GM21528 (cell line): ENCODE measurements around the gene SIX2.

ENCODE experiments used
- ATAC-seq: cut with Tn5 transposase; IDR thresholded peaks from one replicate; pipeline ENCODE4 v1.9.1; 2021; ENCODE audit warnings: mild to moderate bottlenecking, moderate library complexity; ENCODE audit not compliant: unreplicated experiment, low FRiP score

Gene SIX2

DNA sequence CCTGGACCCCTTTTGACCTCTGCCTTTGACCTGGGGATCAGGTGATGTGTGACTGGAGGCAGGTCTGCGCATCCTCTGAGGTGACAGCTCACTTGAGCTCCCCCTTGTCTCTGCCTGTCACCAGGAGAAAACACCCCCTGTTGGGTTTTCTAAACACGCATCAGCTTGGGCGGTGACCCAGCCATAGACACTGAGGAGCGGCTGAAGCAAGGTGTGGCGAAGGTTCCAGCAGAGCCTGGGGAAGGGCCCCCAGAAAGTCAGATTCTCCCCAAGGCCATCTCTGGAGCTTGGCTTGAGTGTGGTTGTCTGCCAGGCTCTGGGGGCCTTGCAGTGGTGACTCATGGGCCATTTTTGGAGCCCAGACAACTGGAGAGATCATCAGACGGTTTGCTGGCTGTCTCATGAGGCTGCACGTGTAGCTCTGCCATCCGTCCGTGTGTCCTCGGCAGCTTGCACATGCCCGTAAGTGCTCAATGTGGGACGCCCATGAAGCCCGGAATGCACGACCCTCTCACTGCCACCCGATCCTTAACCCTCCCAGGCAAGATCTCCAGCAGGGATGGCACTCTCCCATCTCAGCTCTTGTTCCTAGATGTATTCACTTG lies 38.3 kb downstream of the SIX2 start:
- no peak for ATAC-seq

DNA sequence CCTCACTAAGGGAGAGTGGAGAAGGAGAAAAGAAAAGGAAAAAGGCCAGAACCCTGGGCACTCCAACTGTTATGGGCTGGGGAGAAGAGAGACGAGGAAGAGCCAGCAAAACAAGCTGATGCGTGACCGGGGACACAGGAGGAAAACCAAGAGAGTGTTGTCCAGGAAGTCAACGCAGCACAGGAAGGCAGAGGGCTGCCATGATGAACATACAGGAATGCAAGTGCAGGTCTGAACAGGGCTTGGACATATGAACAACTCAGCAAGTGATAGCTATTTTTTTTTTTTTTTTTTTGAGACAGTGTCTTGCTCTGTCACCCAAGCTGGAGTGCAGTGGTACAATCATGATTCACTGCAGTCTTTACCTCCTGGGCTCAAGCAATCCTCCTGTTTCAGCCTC lies 39.3 kb downstream of the SIX2 start:
- no peak for ATAC-seq

DNA sequence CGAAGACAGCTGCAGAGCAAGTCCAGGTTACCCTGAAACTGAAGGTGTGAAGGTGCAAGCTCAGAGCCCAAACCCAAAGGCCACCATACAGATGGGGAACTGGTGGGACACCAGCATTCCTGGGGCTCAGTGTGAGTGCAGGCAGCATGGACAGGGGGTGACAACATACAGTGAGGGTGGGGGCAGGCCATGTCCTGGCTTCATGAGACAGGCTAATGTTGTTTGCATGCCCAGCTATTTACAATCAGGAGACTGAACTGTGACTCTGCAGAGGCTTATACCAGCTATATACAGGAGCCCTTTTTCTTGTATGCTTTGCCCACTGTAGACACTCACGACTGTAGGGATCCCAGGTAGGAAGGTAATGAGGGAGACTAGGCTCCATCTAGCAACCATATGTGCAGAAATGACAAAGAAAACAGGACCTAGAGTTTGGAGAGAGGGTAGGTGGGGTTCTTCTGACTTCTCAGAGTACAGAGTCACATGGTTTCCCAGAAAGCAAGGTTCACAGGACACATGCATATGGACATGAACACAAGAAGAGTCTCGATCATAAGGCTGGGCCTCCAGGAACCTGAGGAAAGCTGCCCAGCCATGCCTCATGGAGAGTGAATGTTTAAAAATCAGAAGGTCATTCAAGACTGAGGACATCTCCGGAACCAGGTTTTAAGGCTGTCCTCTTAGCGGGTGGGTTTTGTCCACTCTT lies 41.4 kb downstream of the SIX2 start:
- ATAC-seq: no peak

DNA sequence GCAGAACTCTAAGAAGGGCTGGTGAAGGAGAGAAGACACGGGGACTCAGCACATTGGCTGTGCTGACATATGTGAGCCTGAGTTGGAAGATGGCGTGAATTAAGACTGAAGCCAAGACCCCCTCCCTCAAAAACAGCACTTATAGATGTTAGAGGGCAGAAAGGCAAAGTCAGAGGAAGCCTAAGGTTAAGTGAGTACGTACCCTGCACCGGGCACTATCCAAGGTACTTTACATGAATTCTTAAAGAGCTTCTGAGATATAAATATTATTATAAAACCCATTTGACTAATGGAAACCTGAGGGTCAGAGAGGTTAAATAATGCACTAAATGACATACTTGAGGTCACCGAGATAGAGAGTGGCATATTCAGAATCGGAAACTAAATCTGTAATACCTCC lies 42.2 kb downstream of the SIX2 start:
- no peak for ATAC-seq

DNA sequence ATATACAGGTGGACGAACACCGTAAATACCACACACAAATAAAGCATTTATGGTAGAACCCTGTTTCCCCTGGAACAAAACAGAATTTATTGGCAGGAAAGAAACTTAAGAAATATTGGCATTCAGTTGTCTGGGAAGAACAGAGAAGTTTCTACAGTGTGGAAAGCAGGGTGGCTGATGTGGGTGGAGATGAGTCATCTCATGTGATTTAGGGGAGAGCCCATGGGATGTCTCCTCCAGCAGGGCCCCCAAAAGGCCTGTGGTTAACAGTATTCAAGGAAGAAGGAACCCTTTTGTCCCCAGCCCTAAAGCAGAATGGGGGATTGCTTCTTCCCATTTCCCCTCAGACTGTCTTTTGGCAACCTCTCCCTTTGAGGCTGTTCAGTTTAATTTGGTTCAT lies 43.6 kb downstream of the SIX2 start:
- ATAC-seq: no peak

DNA sequence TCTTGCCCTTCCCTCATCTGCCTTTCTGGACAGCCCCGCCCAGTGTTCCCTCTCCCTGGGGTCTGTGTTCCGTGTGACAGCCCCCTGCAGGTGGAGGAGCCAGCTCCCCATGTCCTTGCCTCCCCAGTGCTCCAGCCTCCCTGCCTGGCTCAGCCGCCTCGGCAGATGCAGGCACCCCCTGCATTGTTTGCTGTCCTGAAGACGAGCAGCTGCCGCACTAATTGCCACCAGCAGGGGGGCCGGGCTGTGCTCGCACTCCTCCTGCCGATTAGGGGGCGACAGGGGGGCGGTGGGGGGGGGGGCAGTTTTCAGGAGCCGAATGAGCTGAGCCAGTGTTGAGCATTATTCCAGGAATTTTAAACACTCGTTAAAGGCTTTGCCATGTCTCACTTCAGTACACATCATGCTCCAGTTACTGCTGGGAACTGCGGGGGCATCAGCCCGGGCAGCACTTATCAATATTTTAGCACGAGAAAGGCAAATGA lies 44.5 kb downstream of the SIX2 start:
- ATAC-seq: no peak

DNA sequence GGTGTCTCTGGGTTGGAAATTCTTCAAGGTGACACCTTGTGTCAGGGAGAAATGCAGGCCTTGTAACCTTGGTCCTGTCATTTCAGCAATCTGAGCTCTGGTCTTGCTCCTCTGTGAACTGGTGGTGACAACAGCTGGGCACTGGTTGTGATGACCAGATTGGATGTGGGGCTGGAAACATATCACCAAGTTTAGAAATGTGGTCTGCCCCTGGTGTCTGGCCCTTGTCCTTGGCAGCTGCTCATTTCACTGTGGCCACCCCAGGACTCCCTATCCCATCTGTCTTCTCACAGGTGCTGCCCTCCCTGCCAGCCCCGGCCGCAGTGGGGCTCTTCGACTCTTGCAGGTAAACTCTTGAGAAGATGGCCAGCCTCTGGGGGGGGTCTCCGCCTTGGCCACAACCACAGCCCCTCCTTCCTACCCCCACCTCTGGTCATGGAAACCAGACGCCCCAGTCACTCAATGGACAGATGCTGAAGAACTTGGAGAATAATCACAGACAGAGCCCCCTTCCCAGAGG lies 47.0 kb downstream of the SIX2 start:
- no peak for ATAC-seq

DNA sequence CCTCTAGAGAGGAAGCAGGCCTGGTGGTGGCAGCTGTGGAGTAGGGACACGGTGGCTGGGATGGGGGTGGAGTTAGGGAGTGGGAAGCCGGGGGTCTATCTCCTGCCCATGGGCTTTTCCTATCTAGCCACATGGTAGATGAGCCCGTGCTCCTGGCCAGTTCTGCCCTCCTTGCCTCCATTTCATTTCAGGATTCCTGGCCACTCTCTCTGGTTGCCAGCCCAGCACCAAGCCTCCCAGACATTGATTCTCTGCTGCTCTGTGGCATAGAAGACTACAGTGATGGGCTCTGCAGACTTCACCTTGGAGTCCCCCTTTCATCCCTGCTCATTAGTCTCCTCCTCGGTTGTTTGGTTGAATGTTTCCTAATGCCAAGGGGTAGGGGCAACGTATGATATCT lies 48.4 kb downstream of the SIX2 start:
- no peak for ATAC-seq

DNA sequence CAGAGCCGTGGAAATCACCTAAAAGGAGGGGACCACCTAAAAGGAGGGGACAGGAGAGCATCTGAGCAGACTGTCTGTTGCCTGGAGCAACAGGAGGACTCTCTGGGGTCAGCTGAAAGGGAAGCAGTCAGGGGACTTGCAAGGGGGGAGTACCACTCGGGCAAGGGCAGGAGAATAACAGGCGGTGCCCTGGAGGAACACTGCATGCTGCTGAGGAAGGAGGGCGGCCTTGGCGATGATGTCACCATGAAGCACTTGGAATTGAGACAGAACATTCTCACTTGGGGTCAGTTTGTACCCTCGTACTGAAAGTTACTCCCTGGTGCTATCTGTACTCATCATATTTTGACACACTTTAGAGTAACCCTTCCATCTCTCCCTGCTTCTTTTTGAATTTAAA lies 49.4 kb downstream of the SIX2 start:
- ATAC-seq: no peak

DNA sequence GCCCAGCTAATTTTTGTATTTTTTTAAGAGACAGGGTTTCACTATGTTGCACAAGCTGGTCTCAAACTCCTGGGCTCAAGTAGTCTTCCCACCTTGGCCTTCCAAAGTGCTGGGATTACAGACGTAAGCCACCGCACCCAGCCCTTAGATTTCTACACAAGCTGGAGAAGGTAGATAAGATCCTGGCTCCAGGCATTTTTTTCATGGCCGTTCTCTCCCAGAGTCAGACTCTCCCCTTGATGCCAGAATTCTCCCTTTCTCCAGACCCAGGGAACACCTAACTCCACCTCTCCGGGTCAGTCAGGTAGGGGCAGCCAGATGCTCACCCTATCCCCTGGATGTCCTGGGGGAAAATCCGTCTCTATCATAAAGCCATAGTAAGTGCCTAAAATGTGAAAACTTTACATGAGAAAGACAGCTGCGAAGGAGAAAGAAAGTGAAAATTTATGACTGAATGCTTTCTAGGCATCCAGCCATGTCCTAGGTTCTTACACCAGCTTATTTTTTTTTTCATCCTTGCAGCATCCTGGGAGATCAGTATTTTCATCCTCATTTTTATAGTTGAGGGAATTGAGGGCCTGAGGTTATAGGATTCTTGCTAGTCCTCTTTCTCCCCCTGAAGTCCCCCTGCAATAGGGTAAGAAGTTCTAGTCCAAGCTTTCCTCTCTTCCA lies 51.5 kb downstream of the SIX2 start:
- no peak for ATAC-seq

DNA sequence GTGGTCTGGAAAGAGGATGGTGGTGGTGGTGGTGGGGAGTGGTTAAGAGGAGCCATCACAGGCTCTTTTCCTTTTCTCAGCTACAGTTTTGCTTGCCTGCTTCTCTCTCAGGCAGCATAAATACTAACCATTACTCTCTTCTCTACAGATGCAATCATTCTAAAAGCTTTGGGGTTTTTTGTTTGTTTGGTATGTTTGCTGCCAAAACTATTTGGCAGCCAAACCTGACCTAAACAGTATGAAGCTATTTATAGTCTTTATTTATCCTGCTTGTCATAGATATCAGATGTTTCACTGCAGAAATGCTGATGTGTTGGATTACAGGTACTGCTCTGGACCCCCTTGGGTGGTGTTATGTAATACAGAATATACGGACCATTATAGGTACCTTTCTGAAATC lies 52.4 kb downstream of the SIX2 start:
- ATAC-seq: no peak

DNA sequence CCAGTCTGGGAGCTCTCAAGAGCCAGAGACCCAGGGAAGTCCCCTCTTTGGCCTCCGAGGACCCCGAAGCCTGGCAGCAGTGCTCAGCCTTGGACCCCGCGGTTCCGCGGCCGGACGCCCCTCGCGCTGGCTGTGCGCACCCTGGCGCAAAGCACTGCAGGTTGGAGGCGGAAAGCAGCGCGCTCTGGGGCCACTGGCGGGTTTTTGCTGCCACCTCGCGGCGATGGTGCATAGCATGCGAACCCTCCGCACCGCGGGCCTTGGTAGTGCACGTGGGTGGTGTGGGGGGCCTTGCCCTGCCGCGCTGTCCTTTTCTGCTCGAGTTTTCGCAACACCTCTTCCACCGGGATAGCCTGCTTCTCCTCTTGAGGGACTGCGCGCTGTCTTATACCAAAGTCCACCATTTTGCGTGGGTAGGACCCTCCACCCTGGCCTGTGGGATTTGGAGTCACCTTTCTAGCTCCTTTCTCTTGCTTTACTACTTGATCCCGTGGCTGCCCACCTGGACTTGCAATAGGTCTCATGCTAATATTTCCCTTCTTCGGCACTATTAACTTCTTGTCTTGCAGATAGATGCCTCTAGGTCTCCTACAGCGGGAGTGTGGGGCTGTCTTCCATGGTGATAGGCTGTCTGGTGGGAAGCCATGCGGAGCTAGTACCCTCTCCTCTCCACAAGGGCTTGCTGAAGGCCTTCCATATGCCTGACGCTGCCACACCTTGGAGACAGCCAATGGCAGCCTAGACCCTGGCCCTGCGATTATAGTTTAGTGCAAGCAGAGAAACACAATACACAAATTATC lies 53.5 kb downstream of the SIX2 start:
- ATAC-seq: peak; percentile 58
